Measurements from ENCODE around the gene ANKRD40. TPM values are rescaled to one million over a fixed set of nuclear protein-coding genes. Genes with fewer than 3 reads are reported as not detected.

ANKRD40 gene
- total and polyA plus RNA-seq, 9 of the 15 experiments (the other 6 are each of a cell fraction or from before 2014, with no cell fraction given), result 9.0 to 28.9 (median 27.7) TPM

GRCh38 chr17:50719144-50719923 is 11.6 kb upstream of the ANKRD40 start, which contains the start of gene LUC7L3:
Gene LUC7L3, plus strand, starts transcription at chr17:50719603. Its CDS starts 130 bp downstream, at chr17:50719733.
- ChIA-PET POLR2A (interaction anchor here (0.6 to 1.6 kb wide), 15 partner anchors 8 to 1038 kb away, joined by 3 to 12 read pairs (median 3); partner anchors contain the start of genes ANKRD40 and ANKRD40CL), CTCF (ENCODE audit: low intra/inter-chr PET ratio) (no interaction called here)
- Histone ChIP-seq H3K9ac (ENCODE audit: insufficient read depth in 1 of 2, low read depth in 2 of 2, low read length in 2 of 2) (peak within 1 kb of the TSS; percentile 98 to 99), H3K4me2 (ENCODE audit: insufficient read depth, low read length) (peak within 1 kb of the TSS; percentile 98), H3K27me3 (ENCODE audit: control insufficient read depth in 2 of 2, insufficient read depth in 2 of 2, low read length in 2 of 2) (no peaks in the 10 kb centered on the region), H3K27ac (ENCODE audit: extremely low read depth, low read depth, low read length) (peak within 1 kb of the TSS; percentile 99), H3K36me3 (ENCODE audit: control insufficient read depth, insufficient read depth, low read length) (peaks cover 29% of the 10 kb centered on the region), H3K79me2 (ENCODE audit: control insufficient read depth, insufficient read depth, low read length) (peaks cover 59% of the 10 kb centered on the region), H4K20me1 (replicated peaks; ENCODE audit: control insufficient read depth, insufficient read depth, low read length) (peaks cover 34% of the 10 kb centered on the region), H3K9me1 (ENCODE audit: control insufficient read depth, insufficient read depth, low read length) (no peaks in the 10 kb centered on the region), H3K4me3 (peak within 1 kb of the TSS; percentile 87), H3K9me3 (replicated peaks; ENCODE audit: control insufficient read depth, insufficient read depth, low read depth, low read length) (no peaks in the 10 kb centered on the region), H2AFZ (ENCODE audit: low read depth, low read length) (peak within 1 kb of the TSS; percentile 99), H3K4me1 (replicated peaks in 1 of 2; ENCODE audit: control insufficient read depth in 2 of 2, insufficient read depth in 2 of 2, low read length in 2 of 2) (peaks cover 11 to 15% of the 10 kb centered on the region in 2 experiments; a peak in 4 of 5 replicates)
- peak; percentile 72 for FAIRE-seq
- intact Hi-C loops (cut with micrococcal nuclease), result no loop called here
- DNase-seq (ENCODE audit: extremely low read depth in 1 of 4, low spot score in 3 of 4), result peak; percentile 96 to 97 (median 97)
- in situ Hi-C loops (cut with MboI), result no loop called here
- WGBS (ENCODE audit: insufficient coverage, low coverage, missing lambda C conversion rate), result 0% methylated on average over 56 of the region's 76 CpGs
- BruUV-seq (replicated peaks), result TSS peak; percentile 99
- peak; percentile 92 for ATAC-seq
- peak; percentile 98 for TF ChIP-seq EP400 (IDR thresholded peaks at IDR 0.05)
- TF ChIP-seq MLLT1 (IDR thresholded peaks at IDR 0.05), result peak; percentile 49 to 68; a peak in 3 of 4 replicates
- peak; percentile 82 for TF ChIP-seq CBX1 (IDR thresholded peaks at IDR 0.05; ENCODE audit: low read depth)
- TF ChIP-seq ELF2 (CRISPR knock-in tag; IDR thresholded peaks at IDR 0.05), result 0 out of 2 replicates have a peak, but pooled peaks have one; percentile 61
- TF ChIP-seq SMARCC2 (IDR thresholded peaks at IDR 0.05; ENCODE audit: low read depth), result no peak
- TF ChIP-seq SNRNP70 (optimal IDR thresholded peaks at IDR 0.05; ENCODE audit: low read depth, low read length), result no peak
- TF ChIP-seq MYC (IDR thresholded peaks at IDR 0.05; ENCODE audit: low read depth, low read length), result peak; percentile 92
- TF ChIP-seq MYC (CRISPR knock-in tag; IDR thresholded peaks at IDR 0.05; ENCODE audit: borderline replicate concordance, low read depth), result peak; percentile 68; the same call in 1 of the 2 replicates
- no peak for TF ChIP-seq SRSF7 (optimal IDR thresholded peaks at IDR 0.05; ENCODE audit: low read depth, low read length)
- TF ChIP-seq TAF9B (IDR thresholded peaks at IDR 0.05; ENCODE audit: partially characterized antibody), result peak; percentile 79
- peak; percentile 28; the same call in 1 of the 2 replicates for TF ChIP-seq EP300 (IDR thresholded peaks at IDR 0.05; ENCODE audit: low read length)
- TF ChIP-seq ZKSCAN1 (IDR thresholded peaks at IDR 0.05; ENCODE audit: low read depth, low read length), result 0 out of 2 replicates have a peak, but pooled peaks have one; percentile 43
- 0 out of 2 replicates have a peak, but pooled peaks have one; percentile 18 for TF ChIP-seq PYGO2 (tag; IDR thresholded peaks at IDR 0.05)
- peak; percentile 81 for TF ChIP-seq HMGXB4 (CRISPR knock-in tag; IDR thresholded peaks at IDR 0.05)
- peak; percentile 49 to 69; a peak in 1 of 4 replicates for TF ChIP-seq UBTF (IDR thresholded peaks at IDR 0.05; ENCODE audit: borderline replicate concordance in 1 of 2, low read depth in 2 of 2, low read length in 2 of 2)
- TF ChIP-seq CCAR2 (IDR thresholded peaks at IDR 0.05; ENCODE audit: low read depth, low read length), result no peak
